GM19467 (cell line): ENCODE measurements around the gene PTPRJ.

Experiments used
- ATAC-seq: cut with Tn5 transposase; IDR thresholded peaks from one replicate; pipeline ENCODE4 v1.9.1; 2021; ENCODE audit warnings: mild to moderate bottlenecking, moderate library complexity; ENCODE audit not compliant: unreplicated experiment

PTPRJ gene

DNA sequence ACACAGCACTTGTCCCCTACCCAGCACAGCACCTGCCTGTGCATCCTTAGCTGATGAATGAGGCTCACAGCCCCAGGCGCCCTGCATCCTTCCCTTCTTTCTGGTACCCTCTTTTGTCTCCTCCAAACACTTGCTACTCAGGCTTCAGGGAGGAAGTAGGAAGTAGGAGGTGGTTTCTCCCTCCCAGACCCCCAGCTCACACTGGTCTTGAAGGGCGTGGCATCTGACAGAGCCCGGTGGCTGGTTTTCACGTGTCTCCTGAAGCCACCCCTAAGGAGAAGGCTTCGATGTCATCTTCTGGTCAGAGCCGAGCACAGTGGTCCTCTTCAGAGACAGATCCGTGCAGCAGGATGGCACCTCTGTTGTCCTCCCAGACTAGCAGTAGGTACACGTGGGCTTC lies 109.8 kb downstream of the PTPRJ start:
- no peak for ATAC-seq

DNA sequence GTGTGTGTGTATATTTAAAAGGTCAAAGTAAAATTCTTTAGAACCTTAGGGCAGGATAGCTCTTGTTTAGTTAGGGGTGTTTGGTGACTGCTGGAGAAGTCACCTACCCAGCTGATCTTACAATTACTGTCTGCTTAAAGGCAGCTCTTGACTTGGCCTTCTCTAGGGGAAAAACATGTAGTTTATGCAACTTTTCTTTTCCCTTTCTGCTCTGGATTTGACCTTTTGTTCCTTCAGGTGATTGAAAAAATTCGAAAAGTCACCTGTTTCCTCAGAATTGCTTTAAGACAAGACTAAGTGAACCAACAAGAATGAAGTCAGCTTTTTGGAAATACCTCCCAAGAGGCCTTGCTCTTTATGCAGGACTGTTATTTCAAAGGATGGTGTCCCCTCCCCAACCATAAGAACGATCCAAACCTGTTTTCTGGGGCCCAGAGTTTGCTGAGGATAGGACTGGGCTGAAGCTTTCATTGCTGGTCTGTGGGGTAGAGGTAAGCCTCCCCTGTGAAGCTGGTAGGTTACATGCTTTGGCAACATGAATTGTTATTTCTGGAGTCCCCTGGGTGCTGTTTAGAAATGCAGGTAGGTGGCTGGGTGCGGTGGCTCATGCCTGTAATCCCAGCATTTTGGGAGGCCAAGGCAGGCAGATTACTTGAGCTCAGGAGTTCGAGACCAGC lies 111.2 kb downstream of the PTPRJ start:
- no peak for ATAC-seq

DNA sequence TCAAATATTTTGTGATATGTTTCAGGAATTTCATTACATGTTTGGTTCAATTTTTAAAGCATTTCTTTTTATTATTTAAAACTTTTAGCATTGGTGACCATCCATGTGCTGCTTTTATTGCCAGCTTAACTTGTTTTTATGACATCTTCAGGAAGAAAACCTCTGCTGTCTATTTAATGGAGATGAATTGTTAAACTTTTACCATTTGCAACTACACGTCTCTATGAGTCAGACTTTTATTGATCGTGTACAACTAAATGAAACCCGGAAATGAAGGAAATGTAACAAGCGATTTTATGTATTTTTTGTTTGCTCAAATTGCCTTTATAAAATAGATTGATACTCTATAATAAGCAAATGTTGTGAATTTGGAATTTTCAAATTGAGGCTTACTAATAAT lies 113.0 kb downstream of the PTPRJ start:
- no peak for ATAC-seq

DNA sequence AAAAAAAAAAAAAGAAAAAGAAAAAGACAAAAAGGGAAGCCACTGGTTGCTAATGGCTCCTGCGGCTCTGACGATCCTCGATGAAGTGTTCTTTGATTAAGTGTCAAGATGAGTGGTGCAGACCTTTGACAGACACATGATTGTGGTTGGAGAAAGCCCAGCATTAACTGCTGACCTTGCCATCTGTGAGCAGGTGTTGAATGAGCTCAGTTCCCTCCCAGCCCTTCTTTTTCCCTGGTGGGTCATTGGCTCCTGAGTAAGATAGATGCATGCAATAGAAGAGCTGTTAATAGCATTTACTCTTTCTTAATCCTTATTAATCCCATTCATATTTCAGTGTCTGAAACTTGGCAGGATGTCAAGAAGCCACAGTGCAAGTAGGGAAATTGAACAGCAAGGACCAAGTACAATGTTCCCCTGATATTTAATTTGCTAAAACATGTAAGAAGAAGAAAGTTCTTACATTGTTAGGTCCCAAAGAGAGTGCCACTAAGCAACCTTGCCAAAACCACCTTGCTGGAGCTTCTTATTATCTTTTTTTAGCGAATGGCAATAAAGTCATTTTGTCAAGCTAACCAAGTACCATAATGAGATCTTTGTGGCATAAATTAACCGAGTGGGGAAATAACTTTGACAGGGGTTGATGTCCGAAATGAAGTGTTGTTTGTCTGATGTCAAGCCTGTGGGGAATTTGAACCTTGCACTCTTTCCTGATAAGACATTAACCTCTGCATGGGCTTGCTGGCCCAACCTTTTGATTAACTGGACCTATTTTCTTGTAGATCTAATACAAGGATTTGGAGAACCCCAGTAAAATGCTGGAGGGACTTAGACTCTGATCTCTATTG lies 113.7 kb downstream of the PTPRJ start:
- ATAC-seq = no peak

DNA sequence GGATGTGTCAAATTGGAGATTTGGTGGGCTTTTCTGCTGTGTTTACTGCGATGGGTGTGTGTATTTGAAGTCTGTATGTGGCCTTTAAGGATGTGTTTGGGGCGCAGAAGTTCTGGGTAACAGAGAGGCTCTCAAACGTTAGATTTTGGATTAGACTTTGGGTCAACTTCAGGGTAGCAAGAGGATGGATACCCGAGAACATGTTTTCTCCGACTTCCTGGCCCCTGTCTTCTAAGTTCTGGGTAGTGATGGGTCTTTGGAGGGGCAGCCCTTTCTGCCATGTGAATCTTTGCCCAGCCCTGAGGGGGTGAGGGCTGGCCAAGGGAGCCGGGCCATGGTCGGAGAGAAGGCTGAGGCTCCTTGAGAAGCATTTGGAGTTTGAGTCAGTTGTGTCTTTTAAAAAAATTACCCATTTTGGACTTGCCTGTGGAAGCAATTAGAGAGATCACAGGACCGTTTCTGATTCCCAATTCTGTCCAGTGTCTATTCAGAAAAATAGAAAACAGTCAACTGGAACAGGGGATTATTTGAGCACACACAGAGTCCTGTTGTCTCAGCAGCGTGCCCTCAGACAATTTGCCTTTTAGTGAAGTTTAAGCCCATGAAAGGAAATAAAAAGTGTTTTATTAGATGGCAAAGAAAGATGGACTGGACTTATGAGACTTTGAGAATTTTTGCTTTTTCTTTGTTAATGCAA lies 114.4 kb downstream of the PTPRJ start:
- ATAC-seq = no peak

- no peak for ATAC-seq
Observed at GRCh38 chr11:48095779-48096470, 115.6 kb downstream of the PTPRJ start.

GRCh38 chr11:48096588-48097525 lies 116.5 kb downstream of the PTPRJ start:
- ATAC-seq = no peak

DNA sequence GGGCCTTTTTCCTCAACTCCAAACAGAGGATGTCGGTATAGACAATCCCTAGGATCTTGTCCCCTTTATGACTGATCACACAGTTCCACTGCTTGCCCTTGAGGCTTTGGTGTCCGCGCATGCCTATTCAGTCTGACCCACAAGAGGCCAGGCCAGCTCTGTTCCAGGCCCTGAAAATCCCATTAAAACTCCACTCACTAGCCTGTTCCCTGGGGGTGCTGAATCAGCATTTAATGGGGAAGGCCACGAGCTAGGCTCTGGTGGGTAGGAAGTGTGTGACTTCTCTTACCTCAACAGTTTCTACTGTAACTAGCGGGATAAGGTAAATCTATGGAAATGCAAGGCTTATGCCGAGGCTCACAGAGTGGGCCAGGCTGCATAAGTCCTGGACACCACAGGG lies 117.7 kb downstream of the PTPRJ start:
- no peak for ATAC-seq

DNA sequence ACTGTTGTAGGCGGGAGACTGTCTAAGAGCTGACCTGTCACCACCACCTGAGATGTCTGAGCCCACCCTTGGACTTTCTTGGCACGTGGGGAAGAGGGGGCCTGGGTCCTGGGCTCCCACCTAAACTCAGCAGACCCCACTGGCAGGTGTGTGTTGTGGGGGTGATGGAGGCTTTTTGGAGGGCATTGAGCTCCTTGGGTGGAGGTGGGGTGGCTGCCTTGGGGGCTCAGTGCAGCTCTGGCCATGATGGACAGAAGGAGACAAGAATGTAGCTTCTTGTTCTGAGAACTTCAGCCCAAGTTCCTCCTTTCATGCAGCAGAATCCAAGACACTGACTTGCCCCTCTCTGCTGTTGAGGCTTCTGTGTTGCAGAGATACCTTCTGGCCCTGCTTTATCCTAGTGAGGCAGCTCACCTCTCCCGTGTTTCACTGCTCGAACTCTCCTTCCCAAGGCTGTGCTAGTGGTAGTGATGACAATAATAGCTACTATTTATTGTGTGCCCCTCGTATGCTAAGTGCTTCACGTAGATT lies 119.6 kb downstream of the PTPRJ start:
- ATAC-seq = no peak

DNA sequence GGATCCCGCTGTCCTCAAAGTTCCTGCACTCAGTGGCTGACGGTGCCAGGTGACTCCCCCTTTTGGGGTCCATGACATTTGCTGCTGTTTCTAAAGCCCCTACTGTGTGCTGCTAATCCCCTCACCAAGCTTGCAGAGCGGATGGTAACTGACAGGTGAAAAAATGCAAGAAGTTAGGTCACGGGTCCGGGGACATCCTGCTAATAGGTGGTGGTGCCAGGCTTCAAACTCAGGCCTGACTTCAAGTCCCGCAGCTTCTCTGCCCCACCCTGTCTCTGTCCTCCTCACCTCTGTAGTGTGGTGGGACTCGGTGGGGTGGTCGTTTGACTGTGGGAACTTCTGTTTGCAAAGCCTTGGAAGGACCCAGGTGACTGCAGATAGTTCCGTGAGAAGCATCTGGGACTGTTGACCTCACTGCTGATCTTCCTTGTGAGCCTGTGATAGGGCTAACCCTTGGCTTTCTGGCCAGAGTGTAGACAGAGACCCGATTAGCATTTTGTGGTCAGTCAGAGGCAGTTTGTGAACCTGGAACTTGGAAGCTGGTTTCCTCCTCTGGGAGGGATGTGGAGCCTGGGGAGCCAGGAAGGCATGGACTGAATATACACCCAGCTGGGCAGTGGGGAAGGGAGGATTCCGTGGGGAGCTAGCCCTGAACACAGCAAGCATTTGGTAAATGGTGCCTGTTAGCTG lies 120.8 kb downstream of the PTPRJ start:
- no peak for ATAC-seq

- no peak for ATAC-seq
Observed at GRCh38 chr11:48101958-48102357, 121.6 kb downstream of the PTPRJ start.

GRCh38 chr11:48103621-48104567 lies 123.5 kb downstream of the PTPRJ start:
- ATAC-seq = no peak

GRCh38 chr11:48104568-48104924 lies 124.2 kb downstream of the PTPRJ start:
- ATAC-seq = no peak

GRCh38 chr11:48105096-48105990 lies 125.0 kb downstream of the PTPRJ start:
- ATAC-seq = no peak

DNA sequence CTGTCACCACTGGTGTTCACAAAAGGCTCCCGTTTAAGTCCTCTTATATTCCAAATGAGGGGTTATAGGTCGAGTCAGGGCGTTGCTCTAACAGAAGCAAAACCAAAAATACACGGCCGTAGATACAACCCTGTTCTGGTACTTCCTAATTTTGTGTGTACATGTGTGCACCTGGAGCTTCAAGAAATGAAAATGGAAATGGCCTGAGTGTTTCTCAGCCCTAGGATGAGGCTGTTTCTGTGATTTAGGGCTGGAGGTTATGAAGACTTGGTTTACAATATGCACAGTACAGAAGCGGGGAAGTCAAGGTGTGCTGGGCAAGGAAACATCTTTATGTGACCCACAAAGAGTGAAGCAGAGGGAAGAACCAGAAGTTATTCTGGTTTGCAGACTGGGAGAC lies 125.8 kb downstream of the PTPRJ start:
- ATAC-seq = no peak

DNA sequence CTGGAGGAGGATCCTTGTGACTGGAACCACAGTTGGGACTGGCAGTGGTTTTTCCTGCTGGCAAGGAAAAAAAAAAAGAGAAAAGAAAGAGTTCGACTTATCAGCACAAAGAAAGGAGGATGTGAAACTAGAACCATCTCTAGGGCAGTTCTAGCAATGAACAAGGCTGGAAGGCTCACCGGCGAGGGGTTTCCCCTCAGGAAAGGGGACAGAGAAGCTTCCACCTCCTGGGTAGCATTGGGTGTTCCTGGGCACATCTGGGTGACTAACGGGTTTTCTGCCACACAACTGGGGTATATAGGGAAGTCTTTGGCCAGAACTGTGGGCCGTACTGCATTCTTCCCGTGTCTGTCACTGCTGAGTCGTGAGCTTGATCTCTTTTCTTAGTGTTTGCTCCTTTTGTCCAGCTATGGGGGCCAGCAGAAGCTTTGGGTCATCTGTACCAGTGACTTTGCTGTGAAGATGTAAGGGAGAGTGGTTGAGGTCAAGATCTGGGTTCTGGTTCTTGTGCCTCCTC lies 126.9 kb downstream of the PTPRJ start:
- ATAC-seq = peak; percentile 71
